GM12878 (cell line): ENCODE measurements around the gene GEMIN8. TPM values are rescaled to one million over a fixed set of nuclear protein-coding genes. Genes with fewer than 3 reads are reported as not detected.

Experiments
- ATAC-seq: fragments of 200-7000 bp; cut with Tn5 transposase; 3 replicates; pipeline ENCODE4 v1.9.1; 2020; ENCODE audit warnings: mild to moderate bottlenecking, moderate library complexity
- BruUV-seq: library from RNA; stranded (reverse); fragments of 400-500 nt; replicated peaks from 2 replicates; lab custom pipeline; 2021; lab: Mats Ljungman, UMichigan
- CTCF ChIA-PET: fragments of 300-600 bp; sonication (Branson Sonifier 250); formaldehyde crosslinking; extraction: SDS; loops from one replicate; lab custom pipeline; 2021; ENCODE audit warnings: inconsistent platforms; lab: Yijun Ruan, JAX
- POLR2A ChIA-PET: fragments of 350-600 bp; formaldehyde crosslinking; extraction: SDS; loops from one replicate; lab custom pipeline; 2021; ENCODE audit warnings: inconsistent platforms; lab: Charles Lee
- RAD21 ChIA-PET: fragments of 300-600 bp; sonication (Branson Sonifier 250); formaldehyde crosslinking; loops from one replicate; lab custom pipeline; 2023; ENCODE audit warnings: antibody characterized with exemption; ENCODE audit not compliant: unreplicated experiment; lab: Charles Lee
- SMC1A ChIA-PET: fragments of 300-600 bp; sonication (Branson Sonifier 250); formaldehyde crosslinking; loops from one replicate; lab custom pipeline; 2023; ENCODE audit not compliant: unreplicated experiment, uncharacterized antibody; lab: Charles Lee
- DNase-seq: peaks from one replicate; pipeline ENCODE4 v3.0.0-alpha.2; 2011; ENCODE audit warnings: low read depth, low spot score
- FAIRE-seq: peaks from 3 replicates; lab custom pipeline; 2011; peaks lifted over from hg19 to GRCh38; lab: Jason Lieb, UNC
- H2AFZ ChIP-seq: 2 replicates; pipeline ENCODE4 v1.6.0; 2011; ENCODE audit warnings: low read depth, low read length, control low read depth; ENCODE audit not compliant: control insufficient read depth
- H3K27ac ChIP-seq: 2 replicates; pipeline ENCODE4 v1.5.1; 2011; ENCODE audit warnings: control low read depth; ENCODE audit not compliant: control insufficient read depth, insufficient read depth
- H3K27me3 ChIP-seq, 2 experiments: replicated peaks in 1 of 2; 2 replicates each; pipeline versions ENCODE4 v1.6.0 to v1.6.1; 2011; ENCODE audit warnings: low read length in 1 of 2; ENCODE audit not compliant: control insufficient read depth in 2 of 2, insufficient read depth in 2 of 2
- H3K36me3 ChIP-seq, 2 experiments: 2 replicates each; pipeline ENCODE4 v1.5.1; 2011; ENCODE audit warnings: low read length in 1 of 2; ENCODE audit not compliant: control insufficient read depth in 2 of 2, insufficient read depth in 2 of 2
- H3K4me1 ChIP-seq: 2 replicates; pipeline ENCODE4 v1.6.1; 2011; ENCODE audit warnings: mild to moderate bottlenecking, low read length, moderate library complexity, mixed read lengths; ENCODE audit not compliant: control insufficient read depth, insufficient read depth
- H3K4me2 ChIP-seq: 2 replicates; pipeline ENCODE4 v1.6.0; 2011; ENCODE audit warnings: control low read depth; ENCODE audit not compliant: control insufficient read depth, insufficient read depth
- H3K4me3 ChIP-seq: fragments of 200-600 bp; sonication (generic); 2 replicates; pipeline ENCODE4 v1.5.1; 2016
- H3K79me2 ChIP-seq: 2 replicates; pipeline ENCODE4 v1.6.0; 2011; ENCODE audit warnings: low read length; ENCODE audit not compliant: control insufficient read depth, insufficient read depth
- H3K9ac ChIP-seq: 2 replicates; pipeline ENCODE4 v1.8.0; 2011; ENCODE audit warnings: low read length, control low read depth, mixed read lengths; ENCODE audit not compliant: control insufficient read depth, insufficient read depth
- H3K9me3 ChIP-seq: replicated peaks from 3 replicates; pipeline ENCODE4 v1.5.1; 2011; ENCODE audit warnings: mild to moderate bottlenecking, low read length; ENCODE audit not compliant: control insufficient read depth, insufficient read depth
- H4K20me1 ChIP-seq: 2 replicates; pipeline ENCODE4 v1.6.0; 2011; ENCODE audit not compliant: control insufficient read depth, insufficient read depth
- ATF7 ChIP-seq: fragments of 450-650 bp; IDR thresholded peaks from 2 replicates; pipeline ENCODE4 v1.6.1; 2016; ENCODE audit warnings: low read depth, mild to moderate bottlenecking
- HSF1 ChIP-seq: fragments of 150-350 bp; IDR thresholded peaks from 2 replicates; pipeline ENCODE4 v1.6.1; 2014; ENCODE audit warnings: mild to moderate bottlenecking, low read depth, low read length
- MXI1 ChIP-seq: fragments of 150-350 bp; IDR thresholded peaks from 2 replicates; pipeline ENCODE4 v1.6.1; 2011; ENCODE audit warnings: low read depth, mild to moderate bottlenecking, inconsistent platforms, low read length, improper control_type of control experiment
- NR2C1 ChIP-seq: fragments of 450-650 bp; IDR thresholded peaks from 2 replicates; pipeline ENCODE4 v1.6.1; 2017; ENCODE audit warnings: antibody characterized with exemption, mild to moderate bottlenecking, moderate library complexity
- WGBS: methylation state at CpG from one replicate; pipeline ENCODE4 v1.1.6; 2016; ENCODE audit warnings: low lambda C conversion rate; ENCODE audit not compliant: insufficient replicate concordance, insufficient coverage; ENCODE audit errors: missing lambda C conversion rate; 5-methylcytosine and 5-hydroxymethylcytosine counted together
- in situ Hi-C: fragments of 300-500 bp; cut with MboI; formaldehyde crosslinking; loops from 9 replicates; pipeline ENCODE4 v1.14.3; 2018; ENCODE audit warnings: mixed read lengths
- intact Hi-C: fragments of 100-400 bp; cut with micrococcal nuclease; formaldehyde crosslinking; loops from one replicate; pipeline ENCODE4 v1.14.2; 2022; ENCODE audit not compliant: unreplicated experiment
- polyA plus RNA-seq, 11 experiments: library from polyadenylated mRNA; depleted of rRNA in 4 of 11; unstranded in 6 of 11; stranded (reverse) in 5 of 11; fragments of >200 nt; fragmentation: Nextera tagmentation in 4 of 11; fragmentation: Illumina TruSeq in 1 of 11; extraction: Ambion mirVana in 4 of 11; extraction: Trizol in 1 of 11; gene quantifications; 1 replicate in 1 of 11; 2 replicates in 10 of 11; pipeline versions ENCODE4 v1.2.1 to v1.2.3, GENCODE V29; 2011 to 2016; ENCODE audit warnings: inconsistent platforms in 2 of 11, missing spikeins in 2 of 11, low read depth in 1 of 11
- total RNA-seq, 4 experiments: library from RNA; depleted of rRNA in 3 of 4; stranded (reverse); fragments of >200 nt in 3 of 4; fragmentation: Illumina TruSeq in 1 of 4; extraction: Trizol in 1 of 4; gene quantifications; 2 replicates each; pipeline versions ENCODE4 v1.2.1 to v1.2.3, GENCODE V29; 2013 to 2021

The GEMIN8 gene
- total and polyA plus RNA-seq, 10 of the 15 experiments (the other 5 are each of a cell fraction or from before 2014, with no cell fraction given): 18.4 to 87.0 (median 27.7) TPM

- intact Hi-C loops: no loop called here
- Histone ChIP-seq H3K27ac (no peak overlapping the region), H3K36me3 (peaks cover 4% of the 10 kb centered on the region in 2 experiments; a peak in 3 of 4 replicates), H3K4me3 (no peak overlapping the region), H3K27me3 (no peaks in the 10 kb centered on the region), H3K79me2 (peaks cover 6% of the 10 kb centered on the region), H3K9ac (no peak overlapping the region), H3K4me1 (no peaks in the 10 kb centered on the region; the same call in 1 of the 2 replicates), H2AFZ (no peak overlapping the region), H3K9me3 (peaks cover 2% of the 10 kb centered on the region; the same call in 1 of the 3 replicates), H3K4me2 (no peak overlapping the region), H4K20me1 (no peaks in the 10 kb centered on the region)
- no TSS peak for BruUV-seq
- ChIA-PET CTCF (no interaction called here), POLR2A (no interaction called here), SMC1A (no interaction called here), RAD21 (no interaction called here)
- TF ChIP-seq HSF1: no peak
- in situ Hi-C loops: loop anchor here (10.0 kb wide), 2 partner anchors 117 to 1067 kb away; no protein-coding TSS in a partner anchor
- ATAC-seq: no peak
- FAIRE-seq: no peak
- no peak for DNase-seq
These were observed 7.7 kb downstream of the GEMIN8 start for GRCh38 chrX:14022019-14022418.

GRCh38 chrX:14017399-14017798 is 12.3 kb downstream of the GEMIN8 start:
- SMC1A ChIA-PET: interaction anchor here (1.4 to 2.4 kb wide), 2 partner anchors 12 to 17 kb away, joined by 5 to 8 read pairs; partner anchors contain the start of gene GEMIN8
- DNase-seq (no peak), FAIRE-seq (no peak), ATAC-seq (no peak)
- H4K20me1 ChIP-seq: no peaks in the 10 kb centered on the region
- intact Hi-C loops: no loop called here
- no peak overlapping the region for H3K4me2 ChIP-seq
- H3K36me3 ChIP-seq: peaks cover 4% of the 10 kb centered on the region in 2 experiments; a peak in 3 of 4 replicates
- no peak overlapping the region for H2AFZ ChIP-seq
- no peaks in the 10 kb centered on the region for H3K27me3 ChIP-seq
- H3K79me2 ChIP-seq: no peaks in the 10 kb centered on the region
- no peak overlapping the region for H3K9ac ChIP-seq
- in situ Hi-C loops: no loop called here
- no peak overlapping the region for H3K27ac ChIP-seq
- RAD21 ChIA-PET: no interaction called here
- CTCF ChIA-PET: no interaction called here
- POLR2A ChIA-PET: no interaction called here
- WGBS: 89% methylated on average over 3 of the region's 3 CpGs
- TF ChIP-seq MXI1: no peak
- no peak for TF ChIP-seq ATF7
- no peak for TF ChIP-seq NR2C1
- H3K9me3 ChIP-seq: peaks cover 2% of the 10 kb centered on the region; the same call in 1 of the 3 replicates
- H3K4me1 ChIP-seq: no peaks in the 10 kb centered on the region
- BruUV-seq: no TSS peak
- H3K4me3 ChIP-seq: no peak overlapping the region
